Mucosa of descending colon (tissue), 3 donors: ENCODE measurements around the gene TNNC2. TPM values are rescaled to one million over a fixed set of nuclear protein-coding genes. Genes with fewer than 3 reads are reported as not detected.
A peak's percentile ranks its signal among the peaks of the same experiment; 100 is the strongest.
"Not testable (repeated sequence)": the region's sequence is repeated elsewhere in the genome, so short reads cannot be mapped to it uniquely, and the experiment has no call there.

Experiments used
- ATAC-seq: fragments of 200-7000 bp; cut with Tn5 transposase; one replicate; pipeline ENCODE4 v1.9.1; 2020; ENCODE audit warnings: mild to moderate bottlenecking, moderate library complexity
- DNase-seq, 3 donors: peaks; one replicate each; pipeline ENCODE4 v3.0.0-alpha.2; 2020
- H3K36me3 ChIP-seq: fragments of 200-600 bp; one replicate; pipeline ENCODE4 v1.8.0; 2021; ENCODE audit warnings: low read depth, mild to moderate bottlenecking
- H3K4me1 ChIP-seq: fragments of 200-600 bp; one replicate; pipeline ENCODE4 v1.8.0; 2021; ENCODE audit warnings: low read depth, mild to moderate bottlenecking
- H3K4me3 ChIP-seq: fragments of 200-600 bp; one replicate; pipeline ENCODE4 v1.8.0; 2021; ENCODE audit warnings: mild to moderate bottlenecking
- H3K9me3 ChIP-seq: fragments of 200-600 bp; one replicate; pipeline ENCODE4 v1.8.0; 2021; ENCODE audit warnings: mild to moderate bottlenecking
- CTCF ChIP-seq: fragments of 200-600 bp; IDR thresholded peaks from one replicate; pipeline ENCODE4 v1.8.0; 2022; ENCODE audit warnings: antibody characterized with exemption, mild to moderate bottlenecking
- intact Hi-C, 2 donors: fragments of 100-400 bp; cut with DNase I in 1 of 2; cut with micrococcal nuclease in 1 of 2; formaldehyde crosslinking; loops; one replicate each; pipeline versions ENCODE4 v1.11.0 to v1.11.1; 2022; cut with DNase I, micrococcal nuclease
- long read RNA-seq, 2 donors: library from polyadenylated mRNA; unstranded; transcript quantifications; one replicate each; pipeline ENCODE4 v2.0.0, GENCODE V29; 2019 to 2021
- total RNA-seq, 3 donors: library from RNA; stranded (reverse); fragmentation: NEBNext Ultra II Directional in 2 of 3; extraction: Animal tissue kit (Norgen Biotek cat#: 25700) in 2 of 3; gene quantifications; one replicate each; pipeline versions ENCODE4 v1.2.1 to v1.2.4, GENCODE V29; 2021 to 2023
- donor health status: DM: no; HTN: no; CAD: no; lungs with moderate emphysema.
- donor health status: DM: no; HTN: no; CAD: no.
- donor health status: DM: no; HTN: yes; CAD: no.

The TNNC2 gene
- total RNA-seq = 1 to 10 TPM; 2.1 to 5.4 (median 3.1) TPM
- long read RNA-seq, donor 1, partial matches to known transcripts = 2 of 2 reads
- long read RNA-seq, donor 1, other reads (novel, unspliced or antisense) = 0 of 2 reads
- long read RNA-seq, donor 2, partial matches to known transcripts = 10 of 10 reads
- long read RNA-seq, donor 2, other reads (novel, unspliced or antisense) = 0 of 10 reads

- no peak for ATAC-seq
- Histone ChIP-seq H3K36me3 (no peaks in the 10 kb centered on the region), H3K4me1 (peaks cover 11% of the 10 kb centered on the region), H3K4me3 (no peak within 1 kb of the TSS), H3K9me3 (no peaks in the 10 kb centered on the region)
- TF ChIP-seq CTCF = no peak
- DNase-seq = no peak
- intact Hi-C loops = loop anchor here in 1 of 2 donors (10.0 kb wide), 1 partner anchor 108 kb away; the partner anchor contains the start of gene PCIF1
Measured at GRCh38 chr20:45827030-45827652, at the start of gene TNNC2. Gene TNNC2 (minus strand): TSS chr20:45827312. CDS start chr20:45827248, 64 bp downstream.

DNA sequence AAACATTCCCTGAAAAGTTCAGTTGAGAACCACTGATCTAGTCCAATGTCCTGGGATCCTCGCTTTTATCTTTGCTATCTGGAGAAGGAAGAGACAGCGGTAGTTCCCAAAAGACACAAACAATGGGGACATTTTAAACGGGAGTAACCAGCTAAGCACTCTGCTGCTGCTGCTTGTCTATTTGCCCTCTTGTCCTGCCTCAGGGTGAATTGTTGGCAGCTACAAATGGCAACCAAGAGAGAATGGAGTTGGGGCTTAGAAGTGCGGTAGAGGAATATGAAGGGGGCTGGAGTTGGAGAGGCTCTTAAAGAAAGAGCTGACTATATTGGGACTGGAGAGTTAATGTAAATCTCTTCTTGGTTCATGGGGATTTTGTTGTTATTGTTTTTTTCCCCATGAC, 47.5 kb upstream of the TNNC2 start:
- Histone ChIP-seq H3K36me3 (no peaks in the 10 kb centered on the region), H3K4me3 (no peak overlapping the region), H3K4me1 (no peaks in the 10 kb centered on the region), H3K9me3 (no peaks in the 10 kb centered on the region)
- DNase-seq = no peak
- intact Hi-C loops = no loop called here
- no peak for TF ChIP-seq CTCF
- ATAC-seq = no peak

DNA sequence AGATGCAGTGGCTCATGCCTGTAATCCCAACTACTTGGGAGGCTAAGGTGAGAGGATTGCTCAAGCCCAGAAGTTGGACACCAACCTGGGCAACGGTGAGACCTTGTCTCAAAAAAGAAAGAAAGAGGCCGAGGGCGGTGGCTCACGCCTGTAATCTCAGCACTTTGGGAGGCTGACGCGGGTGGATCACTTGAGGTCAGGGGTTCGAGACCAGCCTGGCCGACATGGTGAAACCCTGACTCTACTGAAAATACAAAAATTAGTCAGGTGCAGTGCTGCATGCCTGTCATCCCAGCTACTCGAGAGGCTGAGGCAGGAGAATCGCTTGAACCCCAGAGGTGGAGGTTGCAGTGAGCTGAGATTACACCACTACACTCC, 47.0 kb upstream of the TNNC2 start:
- DNase-seq, H3K36me3 ChIP-seq, H3K9me3 ChIP-seq, ATAC-seq, H3K4me1 ChIP-seq, intact Hi-C loops, H3K4me3 ChIP-seq: not testable (repeated sequence)

DNA sequence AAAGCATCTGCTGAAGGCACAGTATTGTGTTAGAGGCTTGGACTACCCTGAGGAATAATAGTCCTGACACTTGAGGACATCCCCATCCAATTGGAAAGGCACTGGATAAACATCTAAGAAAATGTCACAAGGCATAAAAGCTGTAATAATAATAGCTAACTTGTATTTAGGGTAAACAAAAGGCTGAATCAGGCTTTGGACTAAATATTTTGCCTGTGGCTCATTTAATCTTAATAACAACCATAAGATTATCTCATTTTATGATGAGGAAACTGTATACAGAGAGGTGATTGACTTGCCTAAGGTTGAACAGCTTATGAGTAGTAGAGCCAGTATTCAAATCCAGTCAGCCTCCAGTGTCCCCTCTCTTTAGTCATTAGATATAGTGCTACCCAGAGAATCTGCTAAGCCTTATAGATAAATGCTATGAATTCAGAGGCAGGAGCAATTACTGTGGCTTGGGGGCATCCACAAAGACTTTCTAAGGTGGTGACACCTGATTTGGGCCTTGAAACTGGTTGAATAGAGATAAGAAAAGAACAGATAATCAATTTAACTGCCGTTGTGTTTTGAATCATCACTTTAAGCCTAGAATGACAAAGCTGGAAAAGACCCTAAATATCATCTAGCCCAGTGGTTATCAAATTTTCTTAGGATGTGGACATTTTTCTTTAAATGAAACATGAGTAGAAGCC, 46.4 kb upstream of the TNNC2 start:
- ATAC-seq (no peak), DNase-seq (no peak)
- TF ChIP-seq CTCF = no peak
- Histone ChIP-seq H3K4me1 (no peaks in the 10 kb centered on the region), H3K9me3 (no peaks in the 10 kb centered on the region), H3K36me3 (no peaks in the 10 kb centered on the region), H3K4me3 (no peak overlapping the region)
- intact Hi-C loops = no loop called here

- TF ChIP-seq CTCF = no peak
- intact Hi-C loops = no loop called here
- no peak for ATAC-seq
- no peak for DNase-seq
- Histone ChIP-seq H3K4me1 (peaks cover under 1% of the 10 kb centered on the region), H3K36me3 (no peaks in the 10 kb centered on the region), H3K9me3 (no peaks in the 10 kb centered on the region), H3K4me3 (no peak overlapping the region)
Measured at GRCh38 chr20:45872626-45873025, 45.5 kb upstream of the TNNC2 start.

- intact Hi-C loops = no loop called here
- ATAC-seq (peak; percentile 76), DNase-seq (no peak)
- H3K4me3 ChIP-seq = no peak overlapping the region
- H3K36me3 ChIP-seq = no peaks in the 10 kb centered on the region
- no peaks in the 10 kb centered on the region for H3K9me3 ChIP-seq
- TF ChIP-seq CTCF = no peak
- peaks cover 11% of the 10 kb centered on the region for H3K4me1 ChIP-seq
Measured at GRCh38 chr20:45867819-45868176, 40.7 kb upstream of the TNNC2 start.
